B cell (primary cell): ENCODE results near the gene C22orf31.

Experiments
- CTCF ChIP-seq: fragments of 200-600 bp; IDR thresholded peaks from one replicate; pipeline ENCODE4 v1.8.0; 2022; ENCODE audit warnings: antibody characterized with exemption, mild to moderate bottlenecking
- EZH2 ChIP-seq: IDR thresholded peaks from 2 replicates; pipeline ENCODE4 v1.6.1; 2012; ENCODE audit warnings: borderline replicate concordance, low read depth, mild to moderate bottlenecking, moderate library complexity, low read length; ENCODE audit not compliant: insufficient read depth, poor library complexity, severe bottlenecking

DNA sequence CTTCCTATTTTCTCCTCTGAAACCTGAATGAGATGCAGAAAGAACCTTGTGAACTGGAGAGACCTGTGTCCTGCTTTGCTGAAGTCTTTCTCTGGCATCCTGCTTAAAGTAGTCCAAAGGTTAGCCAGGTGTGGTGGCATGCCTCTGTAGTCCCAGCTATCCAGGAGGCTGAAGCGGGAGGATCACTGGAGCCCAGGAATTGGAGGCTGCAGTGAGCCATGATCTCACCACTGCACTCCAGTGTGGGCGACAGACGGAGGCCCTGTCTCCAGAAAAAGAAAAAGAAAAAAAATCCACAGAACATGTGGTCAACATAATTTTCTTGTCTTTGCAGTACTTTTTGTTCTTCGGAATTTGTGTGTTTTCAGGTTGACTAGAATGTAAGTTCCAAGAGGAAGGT, 8.9 kb upstream of the C22orf31 start:
- TF ChIP-seq CTCF: no peak
- no peak for TF ChIP-seq EZH2
